Embryonic facial prominence (tissue), 1 donor: ENCODE results near the gene NUDT21.
"Not testable (repeated sequence)": the region's sequence is repeated elsewhere in the genome, so short reads cannot be mapped to it uniquely, and the experiment has no call there.

ENCODE experiments used
- DNase-seq: peaks from one replicate; pipeline ENCODE4 v3.0.0-alpha.2; 2016; ENCODE audit errors: extremely low spot score

Gene NUDT21

GRCh38 chr16:56450986-56451752 lies at the start of gene NUDT21, which contains the start of gene OGFOD1:
NUDT21 (minus strand) TSS chr16:56451332; CDS start chr16:56451202, 130 bp downstream.
OGFOD1 (plus strand) TSS chr16:56451554; CDS start chr16:56451613, 59 bp downstream.
- DNase-seq = peak; percentile 97

GRCh38 chr16:56493815-56494214 lies 42.7 kb upstream of the NUDT21 start:
- DNase-seq = no peak

- no peak for DNase-seq
These were observed 42.0 kb upstream of the NUDT21 start for GRCh38 chr16:56493126-56493525.

- no peak for DNase-seq
These were observed 40.6 kb upstream of the NUDT21 start for GRCh38 chr16:56491657-56492261.

- DNase-seq = not testable (repeated sequence)
These were observed 37.7 kb upstream of the NUDT21 start for GRCh38 chr16:56488868-56489267.

GRCh38 chr16:56488035-56488434 lies 36.9 kb upstream of the NUDT21 start:
- no peak for DNase-seq

GRCh38 chr16:56483394-56483793 lies 32.3 kb upstream of the NUDT21 start:
- DNase-seq = no peak

- DNase-seq = no peak
These were observed 31.6 kb upstream of the NUDT21 start for GRCh38 chr16:56482683-56483236.

- DNase-seq = no peak
These were observed 30.5 kb upstream of the NUDT21 start for GRCh38 chr16:56481468-56482122.

- no peak for DNase-seq
These were observed 29.8 kb upstream of the NUDT21 start for GRCh38 chr16:56480776-56481467.

- DNase-seq = no peak
These were observed 28.3 kb upstream of the NUDT21 start for GRCh38 chr16:56479469-56479868.

GRCh38 chr16:56478281-56479049 lies 27.3 kb upstream of the NUDT21 start:
- no peak for DNase-seq

GRCh38 chr16:56477096-56477878 lies 26.2 kb upstream of the NUDT21 start:
- DNase-seq = no peak

- no peak for DNase-seq
These were observed 24.1 kb upstream of the NUDT21 start for GRCh38 chr16:56475201-56475600.

GRCh38 chr16:56470666-56471065 lies 19.5 kb upstream of the NUDT21 start:
- no peak for DNase-seq

- no peak for DNase-seq
These were observed 19.1 kb upstream of the NUDT21 start for GRCh38 chr16:56470232-56470631.

- no peak for DNase-seq
These were observed 18.6 kb upstream of the NUDT21 start for GRCh38 chr16:56469748-56470147.

- DNase-seq = no peak
These were observed 17.7 kb upstream of the NUDT21 start for GRCh38 chr16:56468800-56469199.

- DNase-seq = no peak
These were observed 15.2 kb upstream of the NUDT21 start for GRCh38 chr16:56466344-56466743.

GRCh38 chr16:56463153-56463552 lies 12.0 kb upstream of the NUDT21 start:
- DNase-seq = no peak
